Sigmoid colon (tissue), 7 donors: Measurements from ENCODE around the gene KCTD16. TPM values are rescaled to one million over a fixed set of nuclear protein-coding genes. Genes with fewer than 3 reads are reported as not detected.

Source experiments
- DNase-seq: peaks from one replicate; pipeline ENCODE4 v3.0.0-alpha.2; 2019
- H3K27ac ChIP-seq, 4 donors: fragments of 200-600 bp; sonication (generic); one replicate each; pipeline ENCODE4 v1.5.1; 2016 to 2019; ENCODE audit warnings: mild to moderate bottlenecking in 1 of 4
- H3K27me3 ChIP-seq, 3 donors: fragments of 200-600 bp; sonication (generic); one replicate each; pipeline ENCODE4 v1.5.1; 2019; ENCODE audit warnings: mild to moderate bottlenecking in 1 of 3
- H3K36me3 ChIP-seq, 4 donors: fragments of 200-600 bp; sonication (generic); one replicate each; pipeline ENCODE4 v1.5.1; 2016 to 2019
- H3K4me1 ChIP-seq, 4 donors: fragments of 200-600 bp; sonication (generic); one replicate each; pipeline ENCODE4 v1.5.1; 2017 to 2019
- H3K4me3 ChIP-seq, 4 donors: fragments of 200-600 bp; sonication (generic); one replicate each; pipeline ENCODE4 v1.5.1; 2017 to 2019; ENCODE audit warnings: mild to moderate bottlenecking in 2 of 4, moderate library complexity in 1 of 4
- H3K9me3 ChIP-seq, 4 donors: fragments of 200-600 bp in 3 of 4; sonication (generic) in 3 of 4; one replicate each; pipeline versions ENCODE4 v1.5.1 to v1.6.1; 2013 to 2019
- EP300 ChIP-seq, 4 donors: sonication (generic); formaldehyde crosslinking; IDR thresholded peaks; one replicate each; pipeline ENCODE4 v1.6.1; 2017; ENCODE audit warnings: antibody characterized with exemption in 4 of 4
- POLR2A ChIP-seq, 2 donors: fragments of 450-650 bp; IDR thresholded peaks; one replicate each; pipeline ENCODE4 v1.6.1; 2016; ENCODE audit warnings: antibody characterized with exemption in 2 of 2, mild to moderate bottlenecking in 2 of 2, moderate library complexity in 2 of 2
- POLR2AphosphoS5 ChIP-seq, 4 donors: sonication (generic); formaldehyde crosslinking; IDR thresholded peaks; one replicate each; pipeline ENCODE4 v1.6.1; 2017; ENCODE audit warnings: antibody characterized with exemption in 4 of 4
- WGBS, 2 donors: extraction: QIAGEN DNeasy Blood & Tissue Kit; methylation state at CpG; one replicate each; pipeline ENCODE4 v1.1.7; 2013; 5-methylcytosine and 5-hydroxymethylcytosine counted together
- intact Hi-C: fragments of 100-400 bp; cut with DNase I; formaldehyde crosslinking; loops from one replicate; pipeline ENCODE4 v1.15.1; 2023
- polyA plus RNA-seq, 3 donors: library from polyadenylated mRNA; stranded (reverse); fragments of 200-250 nt; gene quantifications; one replicate each; pipeline ENCODE4 v1.2.3, GENCODE V29; 2013
- total RNA-seq, 4 donors: library from RNA; depleted of rRNA; stranded (reverse); fragments of >200 nt; gene quantifications; one replicate each; pipeline ENCODE4 v1.1.0, GENCODE V29; 2016
- TF ChIP-seq, protein P1 (sequence below), 4 experiments: fragments of 450-650 bp in 3 of 4; fragments of 200-600 bp in 1 of 4; IDR thresholded peaks; one replicate each; pipeline ENCODE4 v1.5.1; 2016 to 2019; ENCODE audit warnings: antibody characterized with exemption in 4 of 4, mild to moderate bottlenecking in 3 of 4, moderate library complexity in 2 of 4
- donor health status: healthy with polysubstance abuse.
- donor health status: Bipolar disorder and iron deficiency.
- donor health status: healthy.

KCTD16 gene
- total and polyA plus RNA-seq, 7 donors: under 0.01 to 0.71 (median 0.16) TPM; not detected in 2

DNA sequence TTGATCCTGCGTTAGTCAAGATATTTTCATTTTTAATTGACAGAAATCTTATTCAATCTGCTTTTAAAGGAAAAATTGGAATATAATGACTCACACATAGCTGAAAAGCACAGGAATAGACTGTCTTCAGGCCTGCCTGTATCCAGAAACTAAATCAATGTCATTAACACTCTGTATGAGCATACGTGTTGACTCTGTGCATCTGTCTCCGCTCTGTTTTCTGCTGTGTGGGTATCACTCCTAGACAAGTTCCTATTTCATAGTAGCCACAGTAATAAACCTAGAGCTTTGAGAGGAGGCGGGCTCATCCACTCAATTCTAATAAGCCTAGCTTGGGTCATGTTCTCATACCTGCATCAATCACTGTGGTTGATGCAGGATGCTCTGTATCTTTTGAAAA, 267.6 kb downstream of the KCTD16 start:
- WGBS, 2 donors: 80 to 93% methylated on average over 4 of the region's 4 CpGs
- Histone ChIP-seq H3K4me1 (no peaks in the 10 kb centered on the region), H3K9me3 (peaks cover 0 to 3% (median 0%) of the 10 kb centered on the region in 4 donors), H3K27me3 (no peaks in the 10 kb centered on the region), H3K36me3 (no peaks in the 10 kb centered on the region), H3K4me3 (no peak overlapping the region), H3K27ac (no peak overlapping the region)
- no peak for TF ChIP-seq POLR2A (IDR thresholded peaks at IDR 0.05)
- no peak for TF ChIP-seq POLR2AphosphoS5 (IDR thresholded peaks at IDR 0.05)
- TF ChIP-seq, protein P1, sequence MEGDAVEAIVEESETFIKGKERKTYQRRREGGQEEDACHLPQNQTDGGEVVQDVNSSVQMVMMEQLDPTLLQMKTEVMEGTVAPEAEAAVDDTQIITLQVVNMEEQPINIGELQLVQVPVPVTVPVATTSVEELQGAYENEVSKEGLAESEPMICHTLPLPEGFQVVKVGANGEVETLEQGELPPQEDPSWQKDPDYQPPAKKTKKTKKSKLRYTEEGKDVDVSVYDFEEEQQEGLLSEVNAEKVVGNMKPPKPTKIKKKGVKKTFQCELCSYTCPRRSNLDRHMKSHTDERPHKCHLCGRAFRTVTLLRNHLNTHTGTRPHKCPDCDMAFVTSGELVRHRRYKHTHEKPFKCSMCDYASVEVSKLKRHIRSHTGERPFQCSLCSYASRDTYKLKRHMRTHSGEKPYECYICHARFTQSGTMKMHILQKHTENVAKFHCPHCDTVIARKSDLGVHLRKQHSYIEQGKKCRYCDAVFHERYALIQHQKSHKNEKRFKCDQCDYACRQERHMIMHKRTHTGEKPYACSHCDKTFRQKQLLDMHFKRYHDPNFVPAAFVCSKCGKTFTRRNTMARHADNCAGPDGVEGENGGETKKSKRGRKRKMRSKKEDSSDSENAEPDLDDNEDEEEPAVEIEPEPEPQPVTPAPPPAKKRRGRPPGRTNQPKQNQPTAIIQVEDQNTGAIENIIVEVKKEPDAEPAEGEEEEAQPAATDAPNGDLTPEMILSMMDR (IDR thresholded peaks at IDR 0.05): no peak
- TF ChIP-seq EP300 (IDR thresholded peaks at IDR 0.05): no peak
- no peak for DNase-seq
- intact Hi-C loops: no loop called here

DNA sequence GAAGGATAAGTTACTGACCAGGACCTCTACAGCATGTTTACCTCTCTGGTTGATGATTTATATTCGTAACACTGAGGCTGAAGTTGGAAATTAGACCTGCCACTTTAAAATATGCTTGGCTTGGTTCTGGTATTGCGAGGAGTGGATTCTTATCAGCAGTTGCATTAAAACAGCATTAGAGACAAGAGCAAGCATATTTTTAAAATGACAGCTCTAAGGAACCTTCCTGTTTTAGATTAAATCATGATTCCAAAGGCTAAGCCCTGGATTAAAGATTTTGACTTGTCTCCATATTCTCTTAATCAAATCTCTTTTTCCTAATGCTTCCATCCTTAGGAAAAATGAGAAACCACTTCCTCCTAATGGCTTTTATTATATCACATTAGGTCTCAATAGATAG, 277.8 kb downstream of the KCTD16 start:
- 80 to 82% methylated on average over 2 of the region's 2 CpGs for whole genome bisulfite sequencing, 2 donors
- no peaks in the 10 kb centered on the region for H3K36me3 ChIP-seq
- DNase-seq: no peak
- H3K9me3 ChIP-seq: no peaks in the 10 kb centered on the region
- H3K4me1 ChIP-seq: no peaks in the 10 kb centered on the region
- H3K27ac ChIP-seq: no peak overlapping the region
- TF ChIP-seq POLR2A (IDR thresholded peaks at IDR 0.05): no peak
- TF ChIP-seq POLR2AphosphoS5 (IDR thresholded peaks at IDR 0.05): no peak
- TF ChIP-seq, protein P1 (IDR thresholded peaks at IDR 0.05): no peak
- no peak for TF ChIP-seq EP300 (IDR thresholded peaks at IDR 0.05)
- H3K4me3 ChIP-seq: no peak overlapping the region
- H3K27me3 ChIP-seq: no peaks in the 10 kb centered on the region
- intact Hi-C loops: no loop called here

DNA sequence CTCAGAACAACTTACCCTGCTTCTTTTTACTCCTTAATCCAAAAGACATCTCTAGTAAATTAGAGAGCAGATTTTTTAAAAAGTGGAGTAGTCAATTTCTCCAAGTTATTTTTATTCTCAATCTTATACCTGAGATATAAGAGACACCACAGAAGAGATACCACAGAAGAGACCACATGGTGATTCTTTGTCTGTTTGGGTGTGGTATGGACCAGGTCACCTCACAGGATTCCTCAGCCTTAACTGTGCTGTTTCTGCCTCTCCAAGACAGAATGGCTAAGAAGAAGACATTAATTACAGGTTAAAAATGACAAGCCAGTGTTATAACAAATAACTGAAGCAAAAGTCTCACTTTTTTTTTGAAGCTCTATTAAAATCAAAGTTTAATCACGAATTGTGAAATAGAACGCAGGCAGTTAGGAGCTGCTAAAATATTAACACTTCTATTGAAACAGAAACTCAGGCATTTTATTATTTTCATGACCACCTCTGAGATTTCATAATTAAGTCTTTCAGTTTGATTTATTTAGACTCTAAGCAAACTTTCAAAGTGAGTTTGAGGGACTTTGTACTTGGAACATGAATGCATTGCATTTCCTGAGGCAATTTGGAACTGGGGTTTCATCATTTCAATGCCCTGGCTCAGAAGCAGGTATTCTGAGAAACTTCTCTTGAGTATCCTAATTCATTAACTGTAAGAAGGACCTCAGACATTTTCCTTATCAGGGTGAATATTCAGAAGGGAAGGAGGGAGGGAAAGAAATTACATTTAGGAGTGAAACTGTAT, 280.7 kb downstream of the KCTD16 start:
- 84 to 88% methylated on average over 2 of the region's 2 CpGs for WGBS, 2 donors
- intact Hi-C loops: no loop called here
- no peak for DNase-seq
- Histone ChIP-seq H3K27me3 (no peaks in the 10 kb centered on the region), H3K27ac (no peak overlapping the region), H3K36me3 (no peaks in the 10 kb centered on the region), H3K4me1 (no peaks in the 10 kb centered on the region), H3K9me3 (no peaks in the 10 kb centered on the region), H3K4me3 (no peak overlapping the region)
- TF ChIP-seq EP300 (IDR thresholded peaks at IDR 0.05) (no peak), POLR2A (IDR thresholded peaks at IDR 0.05) (no peak), POLR2AphosphoS5 (IDR thresholded peaks at IDR 0.05) (no peak)
- TF ChIP-seq, protein P1 (IDR thresholded peaks at IDR 0.05): no peak

DNA sequence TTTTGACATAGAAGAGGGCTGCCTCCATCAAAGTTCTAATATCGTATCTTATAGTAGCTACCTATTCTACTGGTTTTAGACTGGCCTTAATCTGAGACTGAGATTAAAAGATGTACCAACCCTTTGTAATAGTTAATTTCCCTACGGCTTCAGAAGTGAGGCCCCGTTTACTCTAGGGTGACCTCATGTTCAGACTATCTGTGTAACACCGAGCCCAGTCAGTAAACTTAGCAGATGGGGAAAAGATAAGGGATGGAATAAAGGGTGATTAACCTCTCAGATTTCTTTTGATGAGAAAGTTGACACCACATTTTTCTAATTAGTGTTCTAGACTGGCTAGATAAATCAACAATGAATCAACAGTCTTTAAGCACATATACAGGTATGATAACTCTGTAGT, 283.1 kb downstream of the KCTD16 start:
- no peaks in the 10 kb centered on the region for H3K9me3 ChIP-seq
- DNase-seq: no peak
- no peaks in the 10 kb centered on the region for H3K27me3 ChIP-seq
- H3K4me3 ChIP-seq: no peak overlapping the region
- H3K36me3 ChIP-seq: no peaks in the 10 kb centered on the region
- no peaks in the 10 kb centered on the region for H3K4me1 ChIP-seq
- TF ChIP-seq EP300 (IDR thresholded peaks at IDR 0.05) (no peak), POLR2A (IDR thresholded peaks at IDR 0.05) (no peak), POLR2AphosphoS5 (IDR thresholded peaks at IDR 0.05) (no peak)
- TF ChIP-seq, protein P1 (IDR thresholded peaks at IDR 0.05): no peak
- H3K27ac ChIP-seq: no peak overlapping the region
- WGBS, 2 donors: 33 to 62% methylated on average over 4 of the region's 4 CpGs
- intact Hi-C loops: no loop called here
